K562 (cell line): ENCODE results near the gene NIN. TPM values are rescaled to one million over a fixed set of nuclear protein-coding genes. Genes with fewer than 3 reads are reported as not detected.

ENCODE experiments used
- ATAC-seq: fragments of 200-7000 bp; cut with Tn5 transposase; 3 replicates; pipeline ENCODE4 v1.9.1; 2020; ENCODE audit warnings: moderate library complexity
- BruUV-seq: library from RNA; stranded (reverse); fragments of 400-500 nt; replicated peaks from 2 replicates; lab custom pipeline; 2021; lab: Mats Ljungman, UMichigan
- CTCF ChIA-PET: fragments of 300-600 bp; formaldehyde crosslinking; extraction: SDS; loops from one replicate; lab custom pipeline; 2021; ENCODE audit warnings: low intra/inter-chr PET ratio; lab: Yijun Ruan, JAX
- POLR2A ChIA-PET: fragments of 300-600, 350-650 bp; sonication (Branson Sonifier 250); formaldehyde crosslinking; extraction: SDS; loops from one replicate; lab custom pipeline; 2021; ENCODE audit warnings: antibody characterized with exemption, inconsistent platforms; lab: Yijun Ruan, JAX
- DNase-seq, 4 experiments: peaks; one replicate each; pipeline versions ENCODE4 v3.0.0 to v3.0.0-alpha.2; 2011 to 2018; ENCODE audit warnings: low spot score in 3 of 4, mixed read lengths in 3 of 4; ENCODE audit errors: extremely low read depth in 1 of 4
- FAIRE-seq: peaks from 2 replicates; lab custom pipeline; 2011; peaks lifted over from hg19 to GRCh38; lab: Jason Lieb, UNC
- H2AFZ ChIP-seq: 2 replicates; pipeline ENCODE4 v1.6.0; 2011; ENCODE audit warnings: low read depth, low read length, control low read depth, inconsistent platforms
- H3K27ac ChIP-seq: fragments of 200-600 bp; 3 replicates; pipeline ENCODE4 v1.8.0; 2011; ENCODE audit warnings: low read depth, mild to moderate bottlenecking, control low read depth, inconsistent platforms, low read length, moderate library complexity, mixed read lengths; ENCODE audit errors: extremely low read depth
- H3K27me3 ChIP-seq, 2 experiments: fragments of 300-600 bp in 1 of 2; 2 replicates in 1 of 2; 3 replicates in 1 of 2; pipeline versions ENCODE4 v1.6.0 to v1.8.0; 2011; ENCODE audit warnings: inconsistent platforms in 2 of 2, low read length in 2 of 2, mild to moderate bottlenecking in 1 of 2, mixed read lengths in 1 of 2, moderate library complexity in 1 of 2; ENCODE audit not compliant: control insufficient read depth in 2 of 2, insufficient read depth in 2 of 2
- H3K36me3 ChIP-seq: fragments of 300-600 bp; 3 replicates; pipeline ENCODE4 v1.8.0; 2011; ENCODE audit warnings: mild to moderate bottlenecking, low read length, inconsistent platforms; ENCODE audit not compliant: control insufficient read depth, insufficient read depth
- H3K4me1 ChIP-seq, 2 experiments: fragments of 200-600 bp in 1 of 2; replicated peaks in 1 of 2; 2 replicates in 1 of 2; 3 replicates in 1 of 2; pipeline versions ENCODE4 v1.5.1 to v1.8.0; 2011; ENCODE audit warnings: inconsistent platforms in 2 of 2, low read length in 2 of 2, mild to moderate bottlenecking in 1 of 2, mixed read lengths in 1 of 2, moderate library complexity in 1 of 2; ENCODE audit not compliant: control insufficient read depth in 2 of 2, insufficient read depth in 2 of 2
- H3K4me2 ChIP-seq: 2 replicates; pipeline ENCODE4 v1.6.1; 2011; ENCODE audit warnings: low read length, control low read depth, inconsistent platforms, mixed read lengths; ENCODE audit not compliant: insufficient read depth
- H3K4me3 ChIP-seq: fragments of 200-600 bp; sonication (generic), shearing (Covaris generic); 2 replicates; pipeline ENCODE4 v1.5.1; 2016; ENCODE audit warnings: control low read depth, inconsistent platforms
- H3K79me2 ChIP-seq: fragments of 200-600 bp; 3 replicates; pipeline ENCODE4 v1.8.0; 2011; ENCODE audit warnings: low read length, inconsistent platforms; ENCODE audit not compliant: control insufficient read depth, insufficient read depth
- H3K9ac ChIP-seq, 2 experiments: 2 replicates each; pipeline versions ENCODE4 v1.6.0 to v1.6.1; 2011; ENCODE audit warnings: low read depth in 2 of 2, low read length in 2 of 2, control low read depth in 1 of 2, inconsistent platforms in 1 of 2, mild to moderate bottlenecking in 1 of 2, mixed read lengths in 1 of 2; ENCODE audit not compliant: insufficient read depth in 1 of 2
- H3K9me1 ChIP-seq: one replicate; pipeline ENCODE4 v1.6.0; 2011; ENCODE audit warnings: inconsistent platforms, mild to moderate bottlenecking, low read length, moderate library complexity; ENCODE audit not compliant: control insufficient read depth, insufficient read depth
- H3K9me3 ChIP-seq: replicated peaks from 2 replicates; pipeline ENCODE4 v1.5.1; 2011; ENCODE audit warnings: low read depth, low read length, inconsistent platforms; ENCODE audit not compliant: control insufficient read depth, insufficient read depth
- H4K20me1 ChIP-seq: replicated peaks from 2 replicates; pipeline ENCODE4 v1.6.1; 2011; ENCODE audit warnings: low read length, inconsistent platforms, mixed read lengths; ENCODE audit not compliant: control insufficient read depth, insufficient read depth
- BCL6 ChIP-seq: fragments of 250-450 bp; sonication (Bioruptor Pico); IDR thresholded peaks from 2 replicates; pipeline ENCODE4 v1.4.0; 2020
- CBX2 ChIP-seq: fragments of 200-600 bp; sonication (generic); IDR thresholded peaks from one replicate; pipeline ENCODE4 v1.6.1; 2012; ENCODE audit warnings: mild to moderate bottlenecking, low read length, inconsistent platforms; ENCODE audit not compliant: insufficient read depth, poor library complexity, severe bottlenecking
- CCAR2 ChIP-seq: fragments of 200-400 bp; formaldehyde crosslinking; IDR thresholded peaks from 2 replicates; pipeline ENCODE4 v1.6.1; 2017; ENCODE audit warnings: mild to moderate bottlenecking, low read depth, low read length
- CREM ChIP-seq: IDR thresholded peaks from 2 replicates; pipeline ENCODE4 v1.6.1; 2014; ENCODE audit warnings: antibody characterized with exemption, low read depth
- FOXP1 ChIP-seq: sonication (generic); formaldehyde crosslinking; IDR thresholded peaks from 2 replicates; pipeline ENCODE4 v1.8.0; 2022; ENCODE audit warnings: mild to moderate bottlenecking, missing genetic modification reagents
- GABPB1 ChIP-seq: sonication (generic); formaldehyde crosslinking; IDR thresholded peaks from 2 replicates; pipeline ENCODE4 v1.8.0; 2022; ENCODE audit warnings: mild to moderate bottlenecking, missing genetic modification reagents
- GTF2B ChIP-seq: IDR thresholded peaks from 2 replicates; pipeline ENCODE4 v1.6.1; 2011; ENCODE audit not compliant: insufficient read length; ENCODE audit errors: extremely low read depth
- HMGN3 ChIP-seq: IDR thresholded peaks from 2 replicates; pipeline ENCODE4 v1.6.1; 2011; ENCODE audit warnings: borderline replicate concordance, low read depth, mild to moderate bottlenecking, mixed read lengths, low read length; ENCODE audit not compliant: insufficient read length; ENCODE audit errors: extremely low read depth
- ILF3 ChIP-seq: fragments of 450-650 bp; IDR thresholded peaks from 2 replicates; pipeline ENCODE4 v1.6.1; 2018; ENCODE audit warnings: antibody characterized with exemption, mild to moderate bottlenecking, moderate library complexity, borderline replicate concordance
- KDM2B ChIP-seq: fragments of 250-450 bp; sonication (Bioruptor Pico); IDR thresholded peaks from 2 replicates; pipeline ENCODE4 v1.8.0; 2021; ENCODE audit warnings: mild to moderate bottlenecking, moderate library complexity
- KLF1 ChIP-seq: fragments of 450-650 bp; IDR thresholded peaks from 2 replicates; pipeline ENCODE4 v1.6.1; 2016; ENCODE audit warnings: missing genetic modification characterization, missing compliant biosample characterization
- MAFG ChIP-seq: fragments of 450-650 bp; conservative IDR thresholded peaks from 2 replicates; pipeline ENCODE4 v1.6.1; 2016; ENCODE audit warnings: missing genetic modification characterization, missing compliant biosample characterization
- MBD2 ChIP-seq: sonication (generic); IDR thresholded peaks from 2 replicates; pipeline ENCODE4 v1.6.1; 2016; ENCODE audit warnings: low read depth, borderline replicate concordance
- NONO ChIP-seq, 2 experiments: fragments of 200-400 bp in 1 of 2; fragments of 450-650 bp in 1 of 2; formaldehyde crosslinking in 1 of 2; IDR thresholded peaks; 2 replicates each; pipeline ENCODE4 v1.6.1; 2017; ENCODE audit warnings: low read depth in 2 of 2, mild to moderate bottlenecking in 2 of 2, moderate library complexity in 2 of 2, low read length in 1 of 2
- TAF15 ChIP-seq: fragments of 200-400 bp; formaldehyde crosslinking; IDR thresholded peaks from 2 replicates; pipeline ENCODE4 v1.6.1; 2017; ENCODE audit warnings: mild to moderate bottlenecking, low read depth, low read length, moderate library complexity
- TARDBP ChIP-seq: fragments of 450-650 bp; IDR thresholded peaks from 2 replicates; pipeline ENCODE4 v1.6.1; 2016
- THRB ChIP-seq: fragments of 450-650 bp; formaldehyde crosslinking; conservative IDR thresholded peaks from 2 replicates; pipeline ENCODE4 v1.4.0; 2022; ENCODE audit warnings: mild to moderate bottlenecking, missing genetic modification characterization
- ZNF146 ChIP-seq: IDR thresholded peaks from one replicate; pipeline ENCODE4 v1.6.1; 2018; ENCODE audit warnings: missing compliant biosample characterization; ENCODE audit not compliant: unreplicated experiment
- ZNF449 ChIP-seq: fragments of 250-450 bp; sonication (Bioruptor Pico); IDR thresholded peaks from 2 replicates; pipeline ENCODE4 v1.8.0; 2022; ENCODE audit warnings: moderate library complexity, mild to moderate bottlenecking, inconsistent platforms
- ZNF696 ChIP-seq: fragments of 250-450 bp; sonication (Bioruptor Pico); conservative IDR thresholded peaks from 2 replicates; pipeline ENCODE4 v1.4.0; 2020; ENCODE audit warnings: mild to moderate bottlenecking, moderate library complexity
- WGBS: fragments of 100-300 bp; shearing (Covaris generic); methylation state at CpG from one replicate; pipeline ENCODE4 v1.1.6; 2016; ENCODE audit warnings: low coverage, mixed read lengths; ENCODE audit not compliant: insufficient coverage; ENCODE audit errors: missing lambda C conversion rate; 5-methylcytosine and 5-hydroxymethylcytosine counted together
- in situ Hi-C: fragments of 300-500 bp; cut with MboI; formaldehyde crosslinking; loops from 4 replicates; pipeline ENCODE4 v1.15.0; 2018; ENCODE audit warnings: inconsistent platforms, mixed read lengths
- intact Hi-C: fragments of 100-400 bp; cut with micrococcal nuclease; formaldehyde crosslinking; loops from 2 replicates; pipeline ENCODE4 v1.14.2; 2022
- polyA plus RNA-seq, 8 experiments: library from polyadenylated mRNA; depleted of rRNA in 4 of 8; stranded (reverse) in 5 of 8; unstranded in 3 of 8; fragments of >200 nt; fragmentation: Nextera tagmentation in 2 of 8; fragmentation: Illumina TruSeq in 1 of 8; extraction: Ambion mirVana in 2 of 8; extraction: Trizol in 1 of 8; gene quantifications; 2 replicates each; pipeline versions ENCODE4 v1.2.1 to v1.2.3, GENCODE V29; 2011 to 2014; ENCODE audit warnings: inconsistent platforms in 1 of 8, missing spikeins in 1 of 8
- total RNA-seq, 7 experiments: library from RNA; depleted of rRNA in 6 of 7; stranded (reverse); fragments of >200 nt in 6 of 7; fragmentation: Illumina TruSeq in 2 of 7; extraction: Trizol in 2 of 7; gene quantifications; 2 replicates each; pipeline versions ENCODE4 v1.2.1 to v1.2.3, GENCODE V29; 2011 to 2021; ENCODE audit warnings: low replicate concordance in 1 of 7

Gene NIN
- total and polyA plus RNA-seq, 9 of the 15 experiments (the other 6 are each of a cell fraction or from before 2014, with no cell fraction given), result 0.84 to 8.4 (median 5.0) TPM

- Histone ChIP-seq H3K9me1 (no peaks in the 10 kb centered on the region), H3K4me1 (no peaks in the 10 kb centered on the region), H3K27ac (no peak overlapping the region), H3K27me3 (no peaks in the 10 kb centered on the region), H3K4me3 (no peak overlapping the region), H3K4me2 (no peak overlapping the region), H3K79me2 (no peaks in the 10 kb centered on the region), H2AFZ (no peak overlapping the region), H3K9ac (no peak overlapping the region), H3K9me3 (no peaks in the 10 kb centered on the region), H4K20me1 (no peaks in the 10 kb centered on the region), H3K36me3 (no peaks in the 10 kb centered on the region)
- 16% methylated on average over 3 of the region's 3 CpGs for WGBS
- ChIA-PET POLR2A (no interaction called here), CTCF (no interaction called here)
- no TSS peak for BruUV-seq
- intact Hi-C loops (no loop called here), in situ Hi-C loops (no loop called here)
- FAIRE-seq, result no peak
- no peak for DNase-seq
- no peak for ATAC-seq
- TF ChIP-seq ZNF696 (CRISPR knock-in tag) (no peak), GTF2B (no peak), BCL6 (CRISPR knock-in tag) (no peak), MBD2 (no peak), ILF3 (no peak), FOXP1 (CRISPR knock-in tag) (no peak), ZNF449 (CRISPR knock-in tag) (no peak), KDM2B (no peak), NONO (IDR thresholded peaks at IDR 0.05; ENCODE audit: low read depth in 2 of 2, low read length in 1 of 2) (no peak), HMGN3 (no peak), CCAR2 (no peak), THRB (CRISPR knock-in tag) (no peak), KLF1 (tag) (no peak), MAFG (tag) (no peak), CREM (no peak), GABPB1 (CRISPR knock-in tag) (no peak), CBX2 (no peak), TARDBP (no peak), ZNF146 (CRISPR knock-in tag) (no peak), TAF15 (no peak)
These were observed 16.8 kb downstream of the NIN start for GRCh38 chr14:50814161-50814560.
